NT2/D1 (cell line): ENCODE measurements around the gene LRRIQ3.
"Not testable (repeated sequence)": the region's sequence is repeated elsewhere in the genome, so short reads cannot be mapped to it uniquely, and the experiment has no call there.

Source experiments
- SUZ12 ChIP-seq: IDR thresholded peaks from 2 replicates; pipeline ENCODE4 v1.6.1; 2011; ENCODE audit not compliant: insufficient read length, insufficient read depth; ENCODE audit errors: extremely low read depth
- YY1 ChIP-seq: IDR thresholded peaks from 2 replicates; pipeline ENCODE4 v1.6.1; 2011; ENCODE audit not compliant: insufficient read length, insufficient read depth
- ZNF274 ChIP-seq: IDR thresholded peaks from 2 replicates; pipeline ENCODE4 v1.6.1; 2011; ENCODE audit warnings: mild to moderate bottlenecking, low read depth, low read length

GRCh38 chr1:74117370-74117769 is 80.6 kb downstream of the LRRIQ3 start:
- TF ChIP-seq YY1, SUZ12, ZNF274: not testable (repeated sequence)
